Glutamatergic neuron (in vitro differentiated cells): Measurements from ENCODE around the gene GPR37L1. TPM values are rescaled to one million over a fixed set of nuclear protein-coding genes. Genes with fewer than 3 reads are reported as not detected.

Experiments used
- DNase-seq: peaks from one replicate; pipeline ENCODE4 v3.0.0; 2022
- H3K27ac Mint-ChIP-seq: one replicate; pipeline ENCODE4 v1.8.0; 2020; ENCODE audit warnings: mild to moderate bottlenecking, mixed read lengths, inconsistent platforms; ENCODE audit not compliant: unreplicated experiment
- H3K27me3 Mint-ChIP-seq: one replicate; pipeline ENCODE4 v1.8.0; 2020; ENCODE audit warnings: mild to moderate bottlenecking, moderate library complexity, mixed read lengths, inconsistent platforms; ENCODE audit not compliant: unreplicated experiment
- H3K36me3 Mint-ChIP-seq: one replicate; pipeline ENCODE4 v1.8.0; 2020; ENCODE audit warnings: mild to moderate bottlenecking, mixed read lengths, inconsistent platforms; ENCODE audit not compliant: unreplicated experiment
- H3K4me1 Mint-ChIP-seq: one replicate; pipeline ENCODE4 v1.8.0; 2020; ENCODE audit warnings: mild to moderate bottlenecking, low read depth, mixed read lengths, inconsistent platforms; ENCODE audit not compliant: unreplicated experiment
- H3K4me3 Mint-ChIP-seq: one replicate; pipeline ENCODE4 v1.8.0; 2020; ENCODE audit warnings: mild to moderate bottlenecking, mixed read lengths, inconsistent platforms; ENCODE audit not compliant: unreplicated experiment
- H3K9me3 Mint-ChIP-seq: one replicate; pipeline ENCODE4 v1.8.0; 2020; ENCODE audit warnings: mild to moderate bottlenecking, moderate library complexity, mixed read lengths, inconsistent platforms; ENCODE audit not compliant: unreplicated experiment
- CTCF ChIP-seq: fragments of 200-600 bp; sonication (generic); IDR thresholded peaks from one replicate; pipeline ENCODE4 v1.5.0; 2021; ENCODE audit not compliant: partially characterized antibody, unreplicated experiment
- total RNA-seq: library from RNA; stranded (reverse); fragmentation: NEBNext Ultra II Directional; extraction: Animal tissue kit (Norgen Biotek cat#: 25700); gene quantifications from one replicate; pipeline ENCODE4 v1.2.1, GENCODE V29; 2021; ENCODE audit not compliant: unreplicated experiment

Gene GPR37L1
- total RNA-seq, 1 donor from 2014 or later, result not detected

GRCh38 chr1:202125611-202126010, 2.9 kb downstream of the GPR37L1 start:
- no peak for TF ChIP-seq CTCF
- Mint-ChIP-seq H3K4me1 (peaks cover 7% of the 10 kb centered on the region), H3K9me3 (peaks cover 8% of the 10 kb centered on the region), H3K4me3 (no peak overlapping the region), H3K27ac (no peak overlapping the region), H3K27me3 (peaks cover 5% of the 10 kb centered on the region), H3K36me3 (no peaks in the 10 kb centered on the region)
- no peak for DNase-seq

DNA sequence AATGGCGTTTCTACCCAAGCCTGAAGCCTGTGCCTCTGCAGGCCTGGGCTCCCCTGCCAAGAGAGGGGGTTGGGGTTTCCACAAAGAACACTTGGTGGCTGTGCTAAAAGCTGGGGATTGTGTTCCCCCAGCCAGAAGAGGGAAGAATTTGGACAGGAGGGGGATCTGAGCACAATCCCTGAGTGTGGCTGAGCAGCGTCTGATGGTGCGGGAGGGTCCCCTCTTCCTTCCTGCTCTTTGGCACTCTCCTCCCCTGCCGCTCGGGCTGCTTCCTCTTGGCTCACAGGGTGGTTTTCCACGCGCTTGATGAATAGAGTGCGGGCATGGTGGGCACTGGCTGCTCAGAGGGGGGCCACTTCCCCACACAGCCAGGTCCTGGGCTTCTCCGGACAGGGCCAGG, 3.7 kb downstream of the GPR37L1 start:
- Mint-ChIP-seq H3K4me3 (no peak overlapping the region), H3K4me1 (peaks cover 7% of the 10 kb centered on the region), H3K27ac (no peak overlapping the region), H3K9me3 (peaks cover 8% of the 10 kb centered on the region), H3K36me3 (no peaks in the 10 kb centered on the region), H3K27me3 (peaks cover 5% of the 10 kb centered on the region)
- no peak for DNase-seq
- TF ChIP-seq CTCF, result no peak

- Mint-ChIP-seq H3K36me3 (no peaks in the 10 kb centered on the region), H3K27ac (no peak overlapping the region), H3K9me3 (peaks cover 5% of the 10 kb centered on the region), H3K4me1 (peaks cover 7% of the 10 kb centered on the region), H3K4me3 (no peak overlapping the region), H3K27me3 (no peaks in the 10 kb centered on the region)
- no peak for DNase-seq
- no peak for TF ChIP-seq CTCF
These were observed 4.3 kb downstream of the GPR37L1 start for GRCh38 chr1:202127061-202127460.

GRCh38 chr1:202127836-202128622, 5.3 kb downstream of the GPR37L1 start:
- H3K4me3 Mint-ChIP-seq, result no peak overlapping the region
- no peak for TF ChIP-seq CTCF
- no peak overlapping the region for H3K27ac Mint-ChIP-seq
- H3K4me1 Mint-ChIP-seq, result peaks cover 9% of the 10 kb centered on the region
- H3K36me3 Mint-ChIP-seq, result no peaks in the 10 kb centered on the region
- H3K9me3 Mint-ChIP-seq, result peaks cover 7% of the 10 kb centered on the region
- H3K27me3 Mint-ChIP-seq, result no peaks in the 10 kb centered on the region
- no peak for DNase-seq
